HG03196 (cell line): Measurements from ENCODE around the gene NABP2.
"Not testable (repeated sequence)": the region's sequence is repeated elsewhere in the genome, so short reads cannot be mapped to it uniquely, and the experiment has no call there.

Experiments used
- ATAC-seq: cut with Tn5 transposase; IDR thresholded peaks from one replicate; pipeline ENCODE4 v1.9.1; 2021; ENCODE audit not compliant: unreplicated experiment

NABP2 gene

GRCh38 chr12:56272468-56272867 lies 48.3 kb downstream of the NABP2 start:
- ATAC-seq: not testable (repeated sequence)

GRCh38 chr12:56274299-56274698 lies 50.2 kb downstream of the NABP2 start:
- no peak for ATAC-seq

GRCh38 chr12:56278905-56279304 lies 54.8 kb downstream of the NABP2 start:
- ATAC-seq: no peak
